Liver (tissue), 9 donors: Measurements from ENCODE around the gene PRAMEF12. TPM values are rescaled to one million over a fixed set of nuclear protein-coding genes. Genes with fewer than 3 reads are reported as not detected.

Experiments
- DNase-seq: peaks from one replicate; pipeline ENCODE4 v3.0.0-alpha.2; 2017; ENCODE audit warnings: low spot score
- H3K27ac ChIP-seq, 2 donors: one replicate each; pipeline ENCODE4 v1.7.0; 2013; ENCODE audit warnings: inconsistent platforms in 2 of 2, low read length in 2 of 2, control low read depth in 1 of 2, low read depth in 1 of 2, mild to moderate bottlenecking in 1 of 2
- H3K27me3 ChIP-seq, 4 donors: one replicate each; pipeline versions ENCODE4 v1.6.1 to v1.7.0; 2013; ENCODE audit warnings: low read length in 3 of 4, inconsistent platforms in 1 of 4, mild to moderate bottlenecking in 1 of 4, moderate library complexity in 1 of 4; ENCODE audit not compliant: control insufficient read depth in 4 of 4, insufficient read depth in 4 of 4
- H3K36me3 ChIP-seq, 4 donors: one replicate each; pipeline versions ENCODE4 v1.6.1 to v1.7.0; 2013; ENCODE audit warnings: low read length in 3 of 4, mild to moderate bottlenecking in 3 of 4, low read depth in 1 of 4, moderate library complexity in 1 of 4; ENCODE audit not compliant: control insufficient read depth in 4 of 4, insufficient read depth in 3 of 4
- H3K4me1 ChIP-seq, 4 donors: one replicate each; pipeline versions ENCODE4 v1.6.1 to v1.7.0; 2013; ENCODE audit warnings: low read length in 3 of 4, mild to moderate bottlenecking in 3 of 4, moderate library complexity in 1 of 4; ENCODE audit not compliant: control insufficient read depth in 4 of 4, insufficient read depth in 4 of 4
- H3K4me3 ChIP-seq, 3 donors: one replicate each; pipeline versions ENCODE4 v1.6.1 to v1.7.0; 2013; ENCODE audit warnings: low read length in 3 of 3, control low read depth in 1 of 3, low read depth in 1 of 3, mild to moderate bottlenecking in 1 of 3
- H3K9ac ChIP-seq, 2 donors: one replicate each; pipeline ENCODE4 v1.7.0; 2013; ENCODE audit warnings: low read length in 2 of 2, mild to moderate bottlenecking in 2 of 2, moderate library complexity in 2 of 2, control low read depth in 1 of 2, low read depth in 1 of 2
- H3K9me3 ChIP-seq, 4 donors: one replicate each; pipeline versions ENCODE4 v1.6.1 to v1.7.0; 2013; ENCODE audit warnings: low read length in 3 of 4; ENCODE audit not compliant: control insufficient read depth in 4 of 4
- ATF3 ChIP-seq: IDR thresholded peaks from 2 replicates; pipeline ENCODE4 v1.6.1; 2016; ENCODE audit warnings: antibody characterized with exemption
- EGR1 ChIP-seq, 2 donors: IDR thresholded peaks; 2 replicates each; pipeline ENCODE4 v1.6.1; 2016 to 2018; ENCODE audit warnings: antibody characterized with exemption in 2 of 2, low read depth in 2 of 2
- FOXA2 ChIP-seq: IDR thresholded peaks from 2 replicates; pipeline ENCODE4 v1.6.1; 2016; ENCODE audit warnings: antibody characterized with exemption
- GABPA ChIP-seq, 2 donors: IDR thresholded peaks in 1 of 2; conservative IDR thresholded peaks in 1 of 2; 2 replicates each; pipeline ENCODE4 v1.6.1; 2016; ENCODE audit warnings: antibody characterized with exemption in 2 of 2, mild to moderate bottlenecking in 1 of 2, moderate library complexity in 1 of 2
- HNF4A ChIP-seq, 2 donors: conservative IDR thresholded peaks; 2 replicates each; pipeline ENCODE4 v1.6.1; 2016; ENCODE audit warnings: antibody characterized with exemption in 2 of 2, mild to moderate bottlenecking in 2 of 2
- HNF4G ChIP-seq: IDR thresholded peaks from 2 replicates; pipeline ENCODE4 v1.6.1; 2016; ENCODE audit warnings: antibody characterized with exemption
- JUND ChIP-seq, 2 donors: IDR thresholded peaks; 2 replicates each; pipeline ENCODE4 v1.6.1; 2016; ENCODE audit warnings: antibody characterized with exemption in 2 of 2
- RXRA ChIP-seq, 2 donors: IDR thresholded peaks; 2 replicates each; pipeline ENCODE4 v1.6.1; 2017 to 2018; ENCODE audit warnings: antibody characterized with exemption in 2 of 2, mild to moderate bottlenecking in 1 of 2
- YY1 ChIP-seq: IDR thresholded peaks from 2 replicates; pipeline ENCODE4 v1.6.1; 2016; ENCODE audit warnings: antibody characterized with exemption, mild to moderate bottlenecking
- WGBS: extraction: QIAGEN DNeasy Blood & Tissue Kit; methylation state at CpG from one replicate; pipeline ENCODE4 v1.1.7; 2013; 5-methylcytosine and 5-hydroxymethylcytosine counted together
- polyA plus RNA-seq, 2 donors: library from polyadenylated mRNA; stranded (reverse) in 1 of 2; unstranded in 1 of 2; fragments of 200-250 nt in 1 of 2; fragments of >200 nt in 1 of 2; fragmentation: Nextera tagmentation in 1 of 2; extraction: Ambion mirVana in 1 of 2; gene quantifications; one replicate each; pipeline versions ENCODE4 v1.2.1 to v1.2.3, GENCODE V29; 2013 to 2015
- total RNA-seq, 2 donors: library from RNA; depleted of rRNA; stranded (reverse); fragments of >200 nt; gene quantifications; one replicate each; pipeline ENCODE4 v1.2.3, GENCODE V29; 2014
- TF ChIP-seq, protein P1 (sequence below): IDR thresholded peaks from 2 replicates; pipeline ENCODE4 v1.6.1; 2016; ENCODE audit warnings: antibody characterized with exemption
- TF ChIP-seq, protein P2 (sequence below): IDR thresholded peaks from 2 replicates; pipeline ENCODE4 v1.6.1; 2016; ENCODE audit warnings: antibody characterized with exemption, mild to moderate bottlenecking
- TF ChIP-seq, protein P3 (sequence below): fragments of 150-350 bp; IDR thresholded peaks from 2 replicates; pipeline ENCODE4 v1.5.1; 2017; ENCODE audit warnings: improper control_type of control experiment, low read depth, low read length; ENCODE audit not compliant: missing input control
- donor health status: healthy.
- donor health status: healthy.
- donor health status: healthy.
- donor health status: healthy.
- donor health status: healthy.

Gene PRAMEF12
- total and polyA plus RNA-seq, 4 donors: not detected

DNA sequence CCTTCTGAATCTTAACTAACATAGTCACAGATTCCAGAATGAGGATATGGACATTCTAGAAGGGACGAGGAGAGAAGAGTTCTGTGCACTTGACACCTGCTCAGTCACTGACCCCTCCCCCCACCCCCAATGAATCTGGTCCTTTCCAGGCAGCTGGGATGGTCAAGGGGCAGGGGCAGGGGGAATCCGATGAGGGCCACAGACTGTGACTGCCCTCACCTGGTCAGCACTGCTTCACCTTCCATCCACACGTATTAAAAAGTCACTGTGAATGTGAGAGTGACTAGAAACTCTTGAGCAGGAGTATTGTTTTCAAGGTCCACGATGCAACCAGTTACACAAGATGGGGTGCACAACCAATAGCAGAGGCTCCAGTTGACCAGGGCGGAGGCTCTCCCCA, 9.5 kb upstream of the PRAMEF12 start:
- Histone ChIP-seq H3K27ac (no peak overlapping the region), H3K4me1 (no peaks in the 10 kb centered on the region), H3K36me3 (no peaks in the 10 kb centered on the region), H3K27me3 (peaks cover 0 to 4% (median 1%) of the 10 kb centered on the region in 4 donors), H3K9me3 (no peaks in the 10 kb centered on the region), H3K9ac (no peak overlapping the region), H3K4me3 (no peak overlapping the region)
- TF ChIP-seq JUND (IDR thresholded peaks at IDR 0.05): no peak
- TF ChIP-seq, protein P1, sequence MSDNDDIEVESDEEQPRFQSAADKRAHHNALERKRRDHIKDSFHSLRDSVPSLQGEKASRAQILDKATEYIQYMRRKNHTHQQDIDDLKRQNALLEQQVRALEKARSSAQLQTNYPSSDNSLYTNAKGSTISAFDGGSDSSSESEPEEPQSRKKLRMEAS: no peak
- TF ChIP-seq ATF3: no peak
- no peak for TF ChIP-seq EGR1 (IDR thresholded peaks at IDR 0.05; ENCODE audit: low read depth in 2 of 2)
- TF ChIP-seq HNF4G: no peak
- no peak for DNase-seq
- WGBS: 54% methylated on average over 5 of the region's 5 CpGs

- Histone ChIP-seq H3K36me3 (no peaks in the 10 kb centered on the region), H3K27me3 (peaks cover 0 to 5% (median 0%) of the 10 kb centered on the region in 4 donors), H3K4me3 (no peak overlapping the region), H3K4me1 (no peaks in the 10 kb centered on the region), H3K9ac (no peak overlapping the region), H3K27ac (no peak overlapping the region), H3K9me3 (no peaks in the 10 kb centered on the region)
- TF ChIP-seq FOXA2: no peak
- no peak for TF ChIP-seq JUND (IDR thresholded peaks at IDR 0.05)
- no peak for TF ChIP-seq HNF4A (conservative IDR thresholded peaks at IDR 0.05)
- TF ChIP-seq RXRA (IDR thresholded peaks at IDR 0.05): no peak
- TF ChIP-seq ATF3: no peak
- no peak for TF ChIP-seq GABPA (IDR thresholded peaks at IDR 0.05 in 1 of 2, conservative IDR thresholded peaks at IDR 0.05 in 1 of 2)
- TF ChIP-seq, protein P2, sequence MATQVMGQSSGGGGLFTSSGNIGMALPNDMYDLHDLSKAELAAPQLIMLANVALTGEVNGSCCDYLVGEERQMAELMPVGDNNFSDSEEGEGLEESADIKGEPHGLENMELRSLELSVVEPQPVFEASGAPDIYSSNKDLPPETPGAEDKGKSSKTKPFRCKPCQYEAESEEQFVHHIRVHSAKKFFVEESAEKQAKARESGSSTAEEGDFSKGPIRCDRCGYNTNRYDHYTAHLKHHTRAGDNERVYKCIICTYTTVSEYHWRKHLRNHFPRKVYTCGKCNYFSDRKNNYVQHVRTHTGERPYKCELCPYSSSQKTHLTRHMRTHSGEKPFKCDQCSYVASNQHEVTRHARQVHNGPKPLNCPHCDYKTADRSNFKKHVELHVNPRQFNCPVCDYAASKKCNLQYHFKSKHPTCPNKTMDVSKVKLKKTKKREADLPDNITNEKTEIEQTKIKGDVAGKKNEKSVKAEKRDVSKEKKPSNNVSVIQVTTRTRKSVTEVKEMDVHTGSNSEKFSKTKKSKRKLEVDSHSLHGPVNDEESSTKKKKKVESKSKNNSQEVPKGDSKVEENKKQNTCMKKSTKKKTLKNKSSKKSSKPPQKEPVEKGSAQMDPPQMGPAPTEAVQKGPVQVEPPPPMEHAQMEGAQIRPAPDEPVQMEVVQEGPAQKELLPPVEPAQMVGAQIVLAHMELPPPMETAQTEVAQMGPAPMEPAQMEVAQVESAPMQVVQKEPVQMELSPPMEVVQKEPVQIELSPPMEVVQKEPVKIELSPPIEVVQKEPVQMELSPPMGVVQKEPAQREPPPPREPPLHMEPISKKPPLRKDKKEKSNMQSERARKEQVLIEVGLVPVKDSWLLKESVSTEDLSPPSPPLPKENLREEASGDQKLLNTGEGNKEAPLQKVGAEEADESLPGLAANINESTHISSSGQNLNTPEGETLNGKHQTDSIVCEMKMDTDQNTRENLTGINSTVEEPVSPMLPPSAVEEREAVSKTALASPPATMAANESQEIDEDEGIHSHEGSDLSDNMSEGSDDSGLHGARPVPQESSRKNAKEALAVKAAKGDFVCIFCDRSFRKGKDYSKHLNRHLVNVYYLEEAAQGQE: no peak
- TF ChIP-seq YY1: no peak
- TF ChIP-seq, protein P3, sequence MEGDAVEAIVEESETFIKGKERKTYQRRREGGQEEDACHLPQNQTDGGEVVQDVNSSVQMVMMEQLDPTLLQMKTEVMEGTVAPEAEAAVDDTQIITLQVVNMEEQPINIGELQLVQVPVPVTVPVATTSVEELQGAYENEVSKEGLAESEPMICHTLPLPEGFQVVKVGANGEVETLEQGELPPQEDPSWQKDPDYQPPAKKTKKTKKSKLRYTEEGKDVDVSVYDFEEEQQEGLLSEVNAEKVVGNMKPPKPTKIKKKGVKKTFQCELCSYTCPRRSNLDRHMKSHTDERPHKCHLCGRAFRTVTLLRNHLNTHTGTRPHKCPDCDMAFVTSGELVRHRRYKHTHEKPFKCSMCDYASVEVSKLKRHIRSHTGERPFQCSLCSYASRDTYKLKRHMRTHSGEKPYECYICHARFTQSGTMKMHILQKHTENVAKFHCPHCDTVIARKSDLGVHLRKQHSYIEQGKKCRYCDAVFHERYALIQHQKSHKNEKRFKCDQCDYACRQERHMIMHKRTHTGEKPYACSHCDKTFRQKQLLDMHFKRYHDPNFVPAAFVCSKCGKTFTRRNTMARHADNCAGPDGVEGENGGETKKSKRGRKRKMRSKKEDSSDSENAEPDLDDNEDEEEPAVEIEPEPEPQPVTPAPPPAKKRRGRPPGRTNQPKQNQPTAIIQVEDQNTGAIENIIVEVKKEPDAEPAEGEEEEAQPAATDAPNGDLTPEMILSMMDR: no peak
- TF ChIP-seq, protein P1: no peak
- WGBS: 41% methylated on average over 2 of the region's 2 CpGs
- DNase-seq: no peak
Measured at GRCh38 chr1:12769031-12769430, 4.5 kb upstream of the PRAMEF12 start.
